Gastrocnemius medialis (tissue), 4 donors: ENCODE results near the gene MPZL3. TPM values are rescaled to one million over a fixed set of nuclear protein-coding genes. Genes with fewer than 3 reads are reported as not detected.

Experiments
- ATAC-seq, 2 donors: fragments of 150-250 bp; one replicate each; pipeline ENCODE4 v1.9.1; 2016
- DNase-seq, 2 donors: peaks; one replicate each; pipeline ENCODE4 v3.0.0-alpha.2; 2019
- H3K27ac ChIP-seq, 4 donors: fragments of 200-600 bp; sonication (generic); 1 replicate in 1 of 4; 2 replicates in 3 of 4; pipeline ENCODE4 v1.5.1; 2016 to 2018; ENCODE audit warnings: mild to moderate bottlenecking in 2 of 4, moderate library complexity in 1 of 4
- H3K27me3 ChIP-seq, 3 donors: fragments of 200-600 bp; sonication (generic) in 2 of 3; 1 replicate in 1 of 3; 2 replicates in 2 of 3; pipeline versions ENCODE4 v1.5.1 to v1.6.0; 2016 to 2019; ENCODE audit warnings: mild to moderate bottlenecking in 1 of 3, moderate library complexity in 1 of 3
- H3K36me3 ChIP-seq, 2 donors: fragments of 200-600 bp; sonication (generic) in 1 of 2; one replicate each; pipeline ENCODE4 v1.5.1; 2017 to 2018
- H3K4me1 ChIP-seq, 2 donors: fragments of 200-600 bp; sonication (generic) in 1 of 2; one replicate each; pipeline ENCODE4 v1.5.1; 2016 to 2017; ENCODE audit warnings: mild to moderate bottlenecking in 2 of 2
- H3K4me3 ChIP-seq, 4 donors: fragments of 200-600 bp; sonication (generic) in 3 of 4; 1 replicate in 1 of 4; 2 replicates in 3 of 4; pipeline ENCODE4 v1.5.1; 2016 to 2019; ENCODE audit warnings: mild to moderate bottlenecking in 2 of 4
- H3K9me3 ChIP-seq, 3 donors: fragments of 200-600 bp; sonication (generic) in 2 of 3; 1 replicate in 1 of 3; 2 replicates in 2 of 3; pipeline ENCODE4 v1.5.1; 2016 to 2019
- CTCF ChIP-seq, 5 experiments: fragments of 450-650 bp in 3 of 5; fragments of 200-600 bp in 2 of 5; sonication (generic) in 2 of 5; IDR thresholded peaks in 4 of 5; conservative IDR thresholded peaks in 1 of 5; 1 replicate in 4 of 5; 2 replicates in 1 of 5; pipeline ENCODE4 v1.5.1; 2016 to 2019; ENCODE audit warnings: antibody characterized with exemption in 5 of 5, mild to moderate bottlenecking in 3 of 5, moderate library complexity in 3 of 5
- POLR2A ChIP-seq, 2 donors: fragments of 450-650 bp; IDR thresholded peaks; one replicate each; pipeline ENCODE4 v1.6.1; 2017; ENCODE audit warnings: antibody characterized with exemption in 2 of 2, mild to moderate bottlenecking in 2 of 2, moderate library complexity in 2 of 2
- in situ Hi-C, 4 donors: fragments of 200-750 bp; cut with MboI; loops; one replicate each; pipeline versions ENCODE4 v1.15.0 to v1.8.0; 2017; ENCODE audit warnings: low sequenced_read_pairs in 4 of 4
- intact Hi-C: fragments of 100-400 bp; cut with DNase I; formaldehyde crosslinking; loops from one replicate; pipeline ENCODE4 v1.15.1; 2023; ENCODE audit warnings: low total_unique reads
- total RNA-seq, 4 donors: library from RNA; depleted of rRNA; stranded (reverse); fragments of >200 nt; gene quantifications; one replicate each; pipeline versions ENCODE4 v1.1.0 to v1.2.3, GENCODE V29; 2016

Gene MPZL3
- total RNA-seq, 4 donors from 2014 or later, result 0.10 to 2.1 (median 0.19) TPM

DNA sequence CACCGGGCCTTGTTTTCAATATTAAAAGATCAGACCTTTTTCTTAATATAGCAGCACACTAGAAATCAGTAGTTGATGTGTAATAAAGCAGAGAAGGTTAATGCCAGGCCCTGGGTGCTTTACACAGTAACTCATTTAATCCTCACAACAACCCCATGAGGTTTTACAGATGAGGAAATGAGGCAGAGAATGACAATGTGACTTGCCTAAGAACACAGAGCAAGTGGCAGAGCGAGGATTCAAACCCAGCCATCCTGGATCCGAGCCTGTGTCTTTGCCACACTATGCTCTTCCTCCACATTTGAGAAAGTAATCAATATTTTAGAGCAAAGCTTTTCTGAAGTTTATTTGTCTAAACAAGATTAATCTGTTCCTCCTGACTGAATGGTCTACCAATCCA, 34.6 kb downstream of the MPZL3 start:
- no peaks in the 10 kb centered on the region for H3K9me3 ChIP-seq
- intact Hi-C loops (no loop called here), in situ Hi-C loops (no loop called here)
- H3K27me3 ChIP-seq, result peaks cover 0 to 9% (median 3%) of the 10 kb centered on the region in 3 donors
- TF ChIP-seq POLR2A (IDR thresholded peaks at IDR 0.05), result no peak
- no peak for TF ChIP-seq CTCF (IDR thresholded peaks at IDR 0.05 in 4 of 5, conservative IDR thresholded peaks at IDR 0.05 in 1 of 5)
- DNase-seq, result no peak
- no peaks in the 10 kb centered on the region for H3K4me1 ChIP-seq
- no peaks in the 10 kb centered on the region for H3K36me3 ChIP-seq
- no peak overlapping the region for H3K27ac ChIP-seq
- H3K4me3 ChIP-seq, result no peak overlapping the region
- ATAC-seq, result no peak

DNA sequence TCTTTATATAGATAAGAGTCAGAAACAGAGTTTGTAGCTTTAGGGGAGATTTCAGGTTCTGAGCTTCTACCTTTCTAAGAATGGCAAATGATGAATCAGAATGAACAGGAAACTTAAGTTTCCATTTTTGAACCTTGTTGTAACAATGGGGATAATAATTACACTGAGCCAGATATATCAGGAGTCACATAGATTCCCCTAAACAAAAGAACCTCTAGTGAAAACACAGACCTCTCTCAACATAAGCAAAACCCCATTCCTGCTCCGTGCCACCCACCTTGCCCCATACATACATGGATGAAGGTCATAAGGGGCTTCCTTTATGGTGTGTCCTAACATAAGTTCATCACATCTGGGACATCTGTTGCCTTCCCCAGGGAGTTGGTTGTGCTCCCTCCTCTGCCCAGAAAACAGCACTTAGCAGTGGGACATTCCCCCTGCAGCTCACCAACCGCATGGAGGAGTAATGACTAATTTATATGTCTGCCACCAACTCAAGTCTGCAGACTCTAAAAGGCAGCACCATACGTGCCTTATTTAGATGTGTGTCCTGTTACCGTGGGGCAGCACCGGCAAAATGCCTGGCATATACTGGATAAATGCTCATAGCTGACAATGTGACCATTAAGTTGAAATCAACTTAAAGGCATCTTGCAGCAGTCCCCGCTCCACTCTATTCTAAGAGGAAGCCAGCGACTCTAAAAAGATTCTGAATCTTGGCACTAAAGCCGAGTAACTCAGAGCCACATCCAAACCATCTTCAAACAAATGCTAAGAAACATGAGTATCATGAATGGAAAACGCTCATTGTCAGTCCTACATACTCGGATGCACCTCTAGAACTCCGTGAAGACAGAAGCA, 35.3 kb downstream of the MPZL3 start:
- no peaks in the 10 kb centered on the region for H3K4me1 ChIP-seq
- TF ChIP-seq CTCF (IDR thresholded peaks at IDR 0.05 in 4 of 5, conservative IDR thresholded peaks at IDR 0.05 in 1 of 5) (no peak), POLR2A (IDR thresholded peaks at IDR 0.05) (no peak)
- intact Hi-C loops, result no loop called here
- in situ Hi-C loops, result no loop called here
- DNase-seq, result no peak
- no peak overlapping the region for H3K4me3 ChIP-seq
- no peaks in the 10 kb centered on the region for H3K36me3 ChIP-seq
- no peak for ATAC-seq
- no peak overlapping the region for H3K27ac ChIP-seq
- H3K9me3 ChIP-seq, result no peaks in the 10 kb centered on the region
- H3K27me3 ChIP-seq, result peaks cover 0 to 6% (median 5%) of the 10 kb centered on the region in 3 donors

DNA sequence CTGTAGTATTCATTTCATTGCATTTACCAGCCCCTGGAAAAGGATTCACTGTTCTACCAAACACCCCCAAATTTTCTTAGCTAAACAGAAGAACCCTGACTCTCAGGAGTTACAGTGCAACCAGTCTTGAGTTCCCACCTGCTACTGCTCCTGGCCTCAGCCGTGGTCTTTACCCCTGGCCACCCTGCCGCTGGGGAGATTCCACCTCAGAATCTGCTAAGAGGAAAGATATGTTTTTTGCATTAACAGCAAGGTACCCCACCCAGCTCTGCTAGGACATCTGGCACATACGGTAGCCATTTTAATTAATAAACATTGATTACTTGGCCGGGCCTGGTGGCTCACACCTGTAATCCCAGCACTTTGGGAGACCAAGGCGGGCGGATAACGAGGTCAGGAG, 36.4 kb downstream of the MPZL3 start:
- intact Hi-C loops, result no loop called here
- peaks cover 0 to 6% (median 3%) of the 10 kb centered on the region in 3 donors for H3K27me3 ChIP-seq
- in situ Hi-C loops, result no loop called here
- TF ChIP-seq CTCF (IDR thresholded peaks at IDR 0.05 in 4 of 5, conservative IDR thresholded peaks at IDR 0.05 in 1 of 5) (no peak), POLR2A (IDR thresholded peaks at IDR 0.05) (no peak)
- ATAC-seq, result no peak
- H3K4me3 ChIP-seq, result no peak overlapping the region
- H3K9me3 ChIP-seq, result no peaks in the 10 kb centered on the region
- H3K27ac ChIP-seq, result no peak overlapping the region
- H3K36me3 ChIP-seq, result no peaks in the 10 kb centered on the region
- no peaks in the 10 kb centered on the region for H3K4me1 ChIP-seq
- DNase-seq, result no peak

DNA sequence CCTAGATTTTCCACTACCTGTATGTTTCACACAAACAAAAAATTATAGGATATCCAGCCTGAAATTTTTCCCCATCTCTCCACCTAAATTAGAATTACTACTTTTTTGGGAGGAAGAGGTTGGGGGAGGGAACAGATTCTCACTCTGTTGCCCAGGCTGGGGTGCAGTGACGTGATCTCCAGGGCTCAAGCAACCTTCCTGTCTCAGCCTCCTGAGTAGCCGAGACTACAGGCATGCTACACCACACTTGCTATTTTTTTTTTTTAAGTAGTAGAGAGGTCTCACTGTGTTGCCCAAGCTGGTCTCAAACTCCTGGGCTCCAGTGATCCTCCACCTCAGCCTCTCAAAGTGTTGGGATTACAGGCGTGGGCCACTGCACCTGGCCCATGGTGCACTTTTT, 36.9 kb downstream of the MPZL3 start:
- Histone ChIP-seq H3K9me3 (no peaks in the 10 kb centered on the region), H3K4me3 (no peak overlapping the region), H3K4me1 (no peaks in the 10 kb centered on the region), H3K36me3 (no peaks in the 10 kb centered on the region), H3K27ac (no peak overlapping the region), H3K27me3 (peaks cover 0 to 9% (median 3%) of the 10 kb centered on the region in 3 donors)
- DNase-seq, result no peak
- TF ChIP-seq POLR2A (IDR thresholded peaks at IDR 0.05), result no peak
- no peak for TF ChIP-seq CTCF (IDR thresholded peaks at IDR 0.05 in 4 of 5, conservative IDR thresholded peaks at IDR 0.05 in 1 of 5)
- intact Hi-C loops (no loop called here), in situ Hi-C loops (no loop called here)
- ATAC-seq, result no peak
